ENCODE measurements around the gene CMTM4.
"Not testable (repeated sequence)": the region's sequence is repeated elsewhere in the genome, so short reads cannot be mapped to it uniquely, and the experiment has no call there.

Gene CMTM4

DNA sequence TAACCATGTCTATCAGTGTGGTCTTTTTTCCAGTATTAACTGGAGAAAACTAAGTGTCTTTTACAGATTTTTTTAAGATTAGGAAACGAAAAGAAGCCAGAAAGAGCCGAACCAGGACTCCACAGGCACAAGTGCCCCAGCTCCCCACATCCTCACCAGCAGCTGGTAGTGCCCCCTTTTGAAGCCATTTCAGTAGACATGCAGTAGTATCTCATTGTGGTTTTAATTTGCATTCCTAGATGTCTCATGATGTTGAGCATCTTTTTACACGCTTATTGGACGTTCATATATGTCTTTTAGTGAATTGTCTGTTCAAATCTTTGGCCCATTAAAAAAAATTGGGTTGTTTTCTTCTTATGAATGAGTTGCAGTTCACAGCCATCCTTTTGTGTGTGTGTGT is 96.8 kb downstream of the CMTM4 start:
- DNase-seq (ENCODE audit: insufficient read length, low spot score) (no peak), FAIRE-seq (no peak)

DNA sequence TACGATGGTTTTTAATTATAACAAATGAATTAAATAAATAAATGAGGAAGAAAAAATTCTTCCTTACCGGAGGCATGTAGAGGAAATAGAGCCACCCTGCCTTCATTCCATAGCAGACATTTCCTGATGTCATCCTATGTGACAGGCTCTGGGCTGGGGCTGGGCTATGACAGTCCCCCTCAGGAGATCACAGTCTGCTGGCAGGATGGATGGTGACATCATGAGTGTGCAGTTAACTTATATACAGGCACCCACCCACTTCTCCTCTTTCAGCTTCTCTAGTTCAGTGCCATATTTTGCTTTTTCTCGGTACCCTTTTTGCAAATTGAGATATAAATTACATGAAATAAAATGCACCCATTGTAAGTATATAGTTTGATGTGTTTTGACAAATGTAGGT is 98.4 kb downstream of the CMTM4 start:
- DNase-seq (ENCODE audit: insufficient read length, low spot score), result no peak
- FAIRE-seq, result no peak

DNA sequence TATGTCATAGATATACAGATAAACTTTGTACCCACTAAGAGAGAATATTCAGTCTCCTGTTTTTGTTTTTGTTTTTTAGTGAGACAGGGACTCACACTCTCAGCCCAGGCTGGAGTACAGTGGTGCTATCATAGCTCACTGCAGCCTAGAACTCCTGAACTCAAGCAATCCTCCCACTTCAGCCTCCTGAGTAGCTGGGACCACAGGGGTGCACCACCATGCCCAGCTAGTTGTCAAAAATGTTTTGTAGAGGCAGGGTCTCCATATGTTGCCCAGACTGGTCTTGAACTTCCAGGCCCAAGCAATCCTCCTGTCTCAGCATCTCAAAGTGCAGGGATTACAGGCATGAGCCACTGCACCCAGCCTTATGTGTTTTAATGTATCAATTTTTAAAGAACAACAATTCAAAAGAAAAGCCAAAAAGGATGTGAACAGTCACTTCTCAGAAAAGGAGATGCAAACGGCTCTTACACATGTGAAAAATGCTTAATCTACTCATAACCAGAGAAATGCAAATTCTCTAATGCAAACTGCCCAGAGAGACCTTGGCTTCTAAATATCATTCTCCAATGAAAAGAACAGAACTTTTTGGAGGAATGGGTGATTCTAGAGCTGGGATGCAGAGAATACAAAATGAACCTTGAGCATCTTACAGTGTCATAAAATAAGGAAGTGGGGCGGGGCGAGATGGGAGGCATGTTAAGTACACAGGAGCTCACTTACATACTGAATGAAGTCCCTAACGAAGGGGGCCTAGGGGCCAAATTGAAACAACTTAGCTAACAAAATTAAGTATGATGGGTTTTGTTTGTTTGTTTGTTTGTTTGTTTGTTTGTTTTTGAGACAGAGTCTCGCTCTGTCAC is 99.3 kb downstream of the CMTM4 start:
- DNase-seq (ENCODE audit: insufficient read length, low spot score), result no peak

DNA sequence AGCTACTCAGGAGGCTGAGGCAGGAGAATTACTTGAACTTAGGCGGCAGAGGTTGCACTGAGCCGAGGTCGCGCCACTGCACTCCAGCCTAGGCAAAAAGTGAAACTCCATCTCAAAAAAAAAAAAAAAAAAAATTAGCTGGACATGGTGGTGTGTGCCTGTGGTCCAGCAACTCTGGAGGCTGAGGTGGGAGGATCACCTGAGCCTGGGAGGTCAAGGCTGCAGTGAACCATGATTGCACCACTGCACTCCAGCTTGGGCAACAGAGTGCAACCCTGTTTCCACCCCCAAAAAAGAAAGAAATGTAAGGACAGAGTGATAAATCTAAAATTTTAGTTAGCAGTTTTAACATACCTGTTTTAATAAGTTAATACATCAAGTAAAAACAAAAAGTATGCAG is 100.0 kb downstream of the CMTM4 start:
- FAIRE-seq; DNase-seq (ENCODE audit: insufficient read length, low spot score): not testable (repeated sequence)

More for the DNA sequence above, 99.3 kb downstream of the CMTM4 start:
- no peak for FAIRE-seq

DNA sequence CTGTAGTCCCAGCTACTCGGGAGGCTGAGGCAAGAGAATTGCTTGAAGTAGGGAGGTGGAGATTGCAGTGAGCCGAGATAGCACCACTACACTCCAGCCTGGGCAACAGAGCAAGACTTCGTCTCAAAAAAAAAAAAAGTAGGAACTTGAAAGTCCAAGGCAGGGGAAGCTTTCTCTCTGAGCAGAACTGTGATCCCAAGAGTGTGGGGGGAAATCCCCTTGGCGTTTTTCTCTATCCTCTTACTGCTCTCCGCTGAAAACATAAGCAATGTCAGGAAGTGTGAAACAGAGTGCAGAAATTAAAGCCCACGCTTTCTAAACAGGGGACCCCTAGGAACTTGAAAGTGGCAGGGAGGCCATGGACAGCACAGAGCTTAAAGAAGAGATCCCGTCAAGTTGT is 101.8 kb downstream of the CMTM4 start:
- FAIRE-seq, result no peak
- DNase-seq (ENCODE audit: insufficient read length, low spot score), result no peak

DNA sequence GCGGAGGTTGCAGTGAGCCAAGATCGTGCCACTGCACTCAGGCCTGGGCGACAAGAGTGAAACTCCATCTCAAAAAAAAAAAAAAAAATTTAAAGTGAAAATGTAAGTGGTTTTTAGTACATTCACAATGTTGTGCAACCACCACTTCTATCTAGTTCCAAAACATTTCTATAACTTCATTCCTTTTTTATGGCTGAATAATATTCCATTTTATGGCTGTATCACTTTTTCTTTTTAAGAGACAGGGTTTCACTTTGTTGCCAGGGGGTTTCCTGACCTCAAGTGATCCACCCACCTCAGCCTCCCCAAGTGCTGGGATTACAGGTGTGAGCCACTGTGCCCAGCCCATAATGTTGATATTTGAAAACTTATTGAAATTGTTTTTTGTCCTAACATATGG is 103.7 kb downstream of the CMTM4 start:
- DNase-seq (ENCODE audit: insufficient read length, low spot score) (no peak), FAIRE-seq (no peak)

DNA sequence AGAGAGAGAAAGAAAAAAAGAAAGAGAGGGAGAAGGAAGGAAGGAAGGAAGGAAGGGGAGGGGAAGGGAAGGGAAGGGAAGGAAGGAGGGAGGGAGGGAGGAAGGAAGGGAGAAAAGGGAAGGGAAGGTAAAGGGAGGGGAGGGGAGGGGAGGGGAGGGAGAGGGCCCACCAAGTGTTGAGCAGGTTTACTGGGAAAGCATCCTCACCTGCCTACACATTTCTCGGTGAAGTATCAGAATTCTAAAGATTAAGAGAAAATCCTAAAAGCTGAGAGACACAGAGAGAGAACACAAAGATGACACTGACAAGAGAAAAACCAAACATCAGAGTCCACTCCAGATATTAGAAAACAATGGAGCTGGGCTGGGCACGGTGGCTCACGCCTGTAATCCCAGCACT is 104.3 kb downstream of the CMTM4 start:
- no peak for FAIRE-seq
- DNase-seq (ENCODE audit: insufficient read length, low spot score), result no peak

DNA sequence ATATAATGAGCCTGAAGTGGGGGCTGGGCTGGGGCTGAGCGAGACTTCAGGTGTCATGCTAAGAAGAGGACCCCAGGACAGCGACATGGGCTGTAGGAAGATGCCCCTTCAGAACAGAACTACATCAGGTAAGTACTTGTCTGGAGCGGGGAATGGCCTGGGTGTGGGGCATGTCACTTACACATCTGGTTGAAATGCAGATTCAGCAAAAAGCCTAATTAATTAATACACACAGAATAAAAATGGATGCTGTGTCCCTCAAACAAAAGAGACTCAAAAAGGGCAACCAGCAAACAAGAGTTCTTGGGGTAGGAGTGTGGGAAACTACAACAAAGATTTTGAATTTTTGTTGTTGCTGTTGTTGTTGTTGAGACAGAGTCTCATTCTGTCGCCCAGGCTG is 105.5 kb downstream of the CMTM4 start:
- FAIRE-seq, result no peak
- no peak for DNase-seq (ENCODE audit: insufficient read length, low spot score)

DNA sequence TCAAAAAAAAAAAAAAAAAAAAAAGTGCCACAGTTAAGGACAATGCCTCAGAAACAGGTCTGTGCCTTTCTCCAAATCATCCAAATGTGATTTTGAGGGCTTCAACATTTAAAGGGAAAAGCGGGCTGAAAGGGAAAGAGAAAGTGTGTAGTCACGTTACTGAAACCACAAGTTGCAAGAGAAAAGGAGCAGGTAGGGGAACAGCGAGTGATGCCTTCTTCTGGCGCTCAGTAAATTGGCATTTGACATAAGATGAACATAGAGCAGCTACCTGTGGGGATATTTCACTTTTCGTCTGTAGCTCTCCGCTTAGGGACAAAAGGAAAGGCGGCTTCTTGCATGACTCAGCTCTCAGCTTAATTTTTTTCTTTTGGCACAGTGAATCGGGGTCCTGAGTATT is 106.2 kb downstream of the CMTM4 start:
- no peak for DNase-seq (ENCODE audit: insufficient read length, low spot score)
- FAIRE-seq, result no peak

DNA sequence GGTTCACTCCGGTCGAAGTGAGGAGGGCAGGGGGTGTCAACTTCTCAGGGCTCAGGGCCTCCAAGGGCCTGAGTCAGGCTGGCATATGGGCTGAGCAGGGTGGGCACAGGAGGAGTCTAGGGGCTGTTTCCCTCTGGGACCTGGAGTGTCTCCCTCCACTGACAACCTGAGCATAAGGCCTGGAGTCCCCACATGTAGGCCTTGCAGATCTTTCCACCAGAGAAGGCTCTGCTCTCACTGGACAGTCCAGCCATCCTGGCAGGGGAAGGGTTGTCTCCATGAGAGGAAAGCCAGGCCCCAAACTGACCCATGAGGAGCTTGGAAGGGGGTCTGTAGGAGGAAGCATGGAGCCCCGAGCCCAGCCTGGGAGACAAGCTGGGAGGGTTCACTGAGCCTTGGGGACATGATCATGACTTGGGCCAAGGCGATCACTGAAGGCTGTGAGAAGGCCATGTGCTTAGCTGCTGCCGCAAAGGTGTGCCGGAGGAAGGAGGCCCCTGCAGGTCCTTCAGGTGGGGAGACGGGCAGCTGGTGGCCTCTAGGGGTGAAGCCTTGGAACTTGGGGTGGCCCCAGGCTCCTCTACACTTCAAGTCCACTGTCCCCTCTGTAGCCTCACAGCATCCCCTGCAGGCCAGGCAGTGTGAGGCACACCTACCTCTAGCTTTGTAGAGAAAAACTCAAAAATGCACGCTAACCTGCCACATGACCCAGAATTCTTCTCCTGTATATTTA is 107.4 kb downstream of the CMTM4 start:
- FAIRE-seq (no peak), DNase-seq (ENCODE audit: insufficient read length, low spot score) (peak; percentile 62)

DNA sequence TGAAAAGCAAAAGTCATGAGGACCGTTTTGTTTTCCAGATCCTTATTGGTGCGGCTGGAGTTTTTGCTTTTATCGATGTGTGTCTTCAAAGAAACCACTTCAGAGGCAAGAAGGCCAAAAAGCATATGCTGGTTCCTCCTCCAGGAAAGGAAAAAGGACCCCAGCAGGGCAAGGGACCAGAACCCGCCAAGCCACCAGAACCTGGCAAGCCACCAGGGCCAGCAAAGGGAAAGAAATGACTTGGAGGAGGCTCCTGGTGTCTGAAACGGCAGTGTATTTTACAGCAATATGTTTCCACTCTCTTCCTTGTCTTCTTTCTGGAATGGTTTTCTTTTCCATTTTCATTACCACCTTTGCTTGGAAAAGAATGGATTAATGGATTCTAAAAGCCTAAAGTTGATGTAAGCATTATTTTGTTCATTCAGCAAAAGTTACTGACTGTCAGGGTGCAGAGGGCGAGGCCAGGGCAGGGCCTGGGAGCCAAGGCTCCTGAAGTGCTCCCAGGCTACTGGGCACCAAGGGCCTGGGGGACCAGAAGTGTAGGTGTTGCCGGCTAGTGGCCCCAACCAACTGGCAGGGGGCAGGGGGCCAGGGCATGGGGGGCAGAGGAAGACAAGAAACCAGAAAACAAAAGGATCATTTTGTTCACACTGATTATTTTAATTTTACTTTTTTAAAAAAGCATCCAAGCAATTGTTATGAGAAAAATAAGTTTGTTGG is 108.5 kb downstream of the CMTM4 start:
- no peak for FAIRE-seq

DNA sequence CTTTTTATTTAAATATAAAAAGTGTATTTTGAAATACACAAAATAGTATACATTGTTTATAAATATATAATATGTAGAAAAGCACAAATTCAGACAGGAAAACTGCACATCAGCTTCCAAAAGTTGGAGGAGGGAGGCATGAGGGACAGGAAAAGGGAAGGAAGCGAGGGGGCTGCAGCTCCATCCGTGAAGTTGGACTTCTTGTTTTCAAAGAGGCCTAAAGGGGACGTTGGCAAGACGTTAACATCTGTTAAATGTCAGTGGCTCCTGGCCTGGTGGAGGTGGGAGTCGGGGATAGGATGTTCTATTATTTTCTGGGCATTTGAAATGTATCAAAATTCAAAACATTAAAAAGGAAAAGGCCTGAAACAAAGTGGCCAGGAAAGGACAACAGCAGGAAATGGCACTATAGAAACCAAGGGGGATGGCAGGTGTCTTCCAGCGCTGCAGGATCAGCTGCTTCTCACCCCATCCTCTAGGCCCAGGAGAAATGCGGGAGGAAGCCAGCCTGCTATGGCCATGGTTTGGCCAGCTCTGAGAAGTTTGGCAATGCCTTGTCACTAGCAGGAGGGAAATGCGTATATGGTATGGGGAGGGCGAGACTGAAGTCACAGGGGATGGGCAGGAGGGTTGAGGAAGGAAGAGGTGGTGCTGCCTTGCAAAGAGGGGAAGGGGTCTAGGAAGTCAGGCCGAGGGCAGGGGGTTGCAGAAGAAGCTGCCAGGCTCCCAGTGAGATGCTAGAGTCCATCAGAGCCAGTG is 110.9 kb downstream of the CMTM4 start:
- FAIRE-seq (no peak), DNase-seq (ENCODE audit: insufficient read length, low spot score) (no peak)

More for the DNA sequence above, 108.5 kb downstream of the CMTM4 start:
- no peak for DNase-seq (ENCODE audit: insufficient read length, low spot score)

DNA sequence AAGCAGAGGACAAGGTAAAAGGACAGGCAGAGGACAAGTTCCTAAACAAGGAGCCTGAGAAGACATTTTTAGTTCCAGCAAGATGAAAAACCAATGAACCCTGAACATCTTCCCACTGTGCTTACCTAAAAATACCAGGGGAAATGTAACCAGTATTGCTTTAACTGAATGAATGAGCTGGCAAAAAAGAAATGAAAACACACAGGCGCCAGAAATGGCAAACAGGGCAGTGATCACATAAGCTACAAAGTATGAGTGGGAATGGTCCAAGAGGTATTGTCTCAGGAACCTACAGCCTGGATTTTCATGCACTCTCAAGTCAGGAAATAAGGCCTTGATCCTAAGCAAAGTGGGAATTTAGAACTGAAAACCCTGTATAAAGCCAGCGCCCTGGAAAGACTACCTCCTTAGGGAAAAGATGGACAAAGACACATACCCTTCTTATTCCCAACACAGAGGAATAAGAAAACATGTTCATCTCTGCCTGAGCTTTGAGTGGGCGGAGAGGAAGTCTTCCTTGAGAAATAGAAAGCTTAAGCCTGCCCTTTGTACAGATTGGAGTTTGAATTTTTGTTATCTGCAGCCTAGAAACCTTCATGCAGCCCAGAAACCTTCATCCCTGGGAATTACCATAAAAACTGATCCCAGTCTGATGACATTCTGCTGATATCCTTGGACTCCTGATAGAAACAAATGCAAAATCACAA is 115.1 kb downstream of the CMTM4 start:
- DNase-seq (ENCODE audit: insufficient read length, low spot score) (no peak), FAIRE-seq (no peak)

DNA sequence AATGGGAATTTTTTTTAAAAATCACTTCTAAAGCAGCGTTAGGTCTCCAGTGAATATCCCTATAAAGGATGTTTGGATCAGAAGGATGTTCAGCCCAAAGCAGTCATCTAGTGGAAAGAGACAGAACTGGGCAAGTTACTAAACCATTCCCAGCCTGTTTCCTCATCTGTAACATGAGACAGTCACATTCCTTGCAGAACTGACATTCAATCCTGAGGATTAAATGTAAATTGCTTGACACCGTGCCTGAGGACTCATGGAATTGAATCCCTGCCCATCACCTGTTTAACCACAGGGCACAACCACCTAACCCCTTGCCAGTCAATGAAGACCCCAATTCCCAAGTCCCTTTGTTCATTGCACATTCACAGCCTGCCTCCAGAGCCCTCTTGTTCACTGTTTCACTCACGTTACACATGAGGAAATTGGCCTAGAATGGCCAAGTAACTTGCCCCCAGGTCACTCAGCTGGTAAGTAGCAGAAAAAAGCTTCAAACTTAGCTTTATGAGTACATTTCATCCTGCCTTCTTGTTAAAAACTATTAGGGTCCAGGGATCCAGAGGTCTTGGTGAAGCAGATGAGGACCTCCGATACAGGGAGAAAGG is 115.8 kb downstream of the CMTM4 start:
- FAIRE-seq (peak; percentile 96), DNase-seq (ENCODE audit: insufficient read length, low spot score) (peak; percentile 86)

DNA sequence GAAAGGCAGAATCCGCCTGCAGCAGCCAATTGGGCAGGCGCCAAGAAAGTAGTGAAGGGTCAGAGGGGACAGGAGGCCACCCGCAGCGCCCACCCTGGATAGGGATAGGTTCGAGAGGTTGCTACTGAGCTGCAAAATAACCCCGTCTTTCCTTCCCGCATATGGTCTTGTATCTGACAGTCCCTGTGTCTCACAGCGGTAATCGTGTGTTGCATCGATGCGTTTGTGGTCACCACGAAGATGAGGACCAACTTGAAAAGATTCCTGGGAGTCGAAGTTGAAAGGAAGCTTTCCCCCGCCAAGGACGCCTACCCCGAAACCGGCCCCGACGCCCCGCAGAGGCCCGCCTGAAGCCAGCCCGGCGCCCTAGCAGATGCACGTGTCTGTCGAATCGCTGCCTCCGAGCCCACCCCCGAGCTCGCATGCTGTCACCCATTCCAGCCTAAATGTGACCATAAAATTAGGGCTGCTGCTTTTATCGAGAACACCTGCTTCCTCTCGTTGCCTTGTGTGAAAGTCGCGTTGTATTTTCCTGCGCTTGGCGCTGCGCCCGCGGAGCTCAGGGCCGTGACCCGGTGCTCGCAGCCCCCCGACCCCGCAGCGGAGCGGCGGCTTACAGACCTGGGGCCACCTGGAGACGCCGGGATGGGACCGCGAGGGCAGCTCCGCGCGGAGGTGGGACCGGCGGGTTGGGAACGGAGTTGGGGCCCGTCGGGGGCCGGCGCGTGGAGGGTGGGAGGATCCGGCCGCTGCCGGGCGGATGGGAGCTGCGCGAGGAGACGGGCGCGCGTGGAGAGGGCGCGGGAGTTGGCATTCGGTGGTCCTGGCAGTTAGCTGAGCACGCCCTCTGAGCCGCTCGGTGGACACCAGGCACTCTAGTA is 117.7 kb downstream of the CMTM4 start, which contains the start of gene CMTM2:
CMTM2 (plus strand) TSS at position 813 of the 881 bp plus-strand sequence. CDS start 145 bp downstream, outside the sequence.
- DNase-seq (ENCODE audit: insufficient read length, low spot score) (no peak), FAIRE-seq (no peak)

DNA sequence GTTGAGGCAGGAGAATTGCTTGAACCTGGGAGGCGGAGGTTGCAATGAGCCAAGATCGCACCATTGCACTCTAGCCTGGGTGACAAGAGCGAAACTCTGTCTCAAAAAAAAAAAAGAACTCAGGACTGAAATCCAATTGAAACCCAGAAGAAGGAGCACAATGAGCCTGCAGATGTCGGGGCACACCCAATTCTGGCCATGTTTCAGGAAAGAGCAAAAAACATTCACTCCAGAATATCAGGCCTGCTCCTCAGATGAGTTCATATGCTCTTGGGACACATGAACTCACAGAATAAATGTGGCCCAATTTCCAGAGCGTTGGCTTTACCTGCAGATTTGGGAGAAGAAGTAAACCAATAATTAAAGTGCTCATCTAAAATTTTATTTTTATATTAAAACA is 120.2 kb downstream of the CMTM4 start:
- no peak for FAIRE-seq
- no peak for DNase-seq (ENCODE audit: insufficient read length, low spot score)

DNA sequence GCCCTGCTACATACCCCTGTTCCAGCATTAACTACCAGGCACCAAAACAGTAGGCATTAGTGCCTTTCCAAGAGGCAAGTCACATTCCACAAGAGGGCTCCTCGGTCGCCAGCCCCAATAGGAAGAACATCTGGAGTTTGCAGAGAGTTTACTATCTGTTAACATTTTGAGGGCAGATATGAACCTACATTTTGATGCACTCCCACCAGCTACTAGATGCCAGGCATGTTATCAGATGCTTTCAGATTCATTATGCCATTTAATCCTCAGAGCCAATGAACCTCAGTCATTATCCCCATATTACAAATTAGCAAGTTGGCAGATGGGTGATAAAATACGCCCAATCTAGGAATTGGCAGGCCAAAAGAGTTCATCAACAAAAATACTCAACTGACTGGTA is 121.5 kb downstream of the CMTM4 start:
- DNase-seq (ENCODE audit: insufficient read length, low spot score), result no peak
- FAIRE-seq, result no peak

DNA sequence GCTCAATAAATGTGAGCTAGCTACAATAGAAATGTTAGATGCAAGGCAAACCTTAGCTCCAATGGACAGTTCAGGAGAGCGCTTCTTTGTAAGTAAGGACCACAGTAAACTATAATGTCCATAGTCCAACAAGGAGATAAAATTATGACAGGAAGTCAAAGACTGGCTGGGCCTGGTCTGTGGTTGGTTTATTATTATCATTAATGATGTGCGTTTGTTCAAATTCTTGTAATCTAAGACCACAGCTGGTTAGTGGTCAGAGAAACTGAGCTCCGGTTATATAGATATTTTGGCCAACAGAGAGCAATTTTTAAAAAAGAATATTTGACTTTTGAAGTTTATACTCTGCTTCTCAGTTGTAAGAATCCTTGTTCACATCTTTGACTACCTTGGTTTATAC is 122.0 kb downstream of the CMTM4 start:
- FAIRE-seq (no peak), DNase-seq (ENCODE audit: insufficient read length, low spot score) (no peak)

DNA sequence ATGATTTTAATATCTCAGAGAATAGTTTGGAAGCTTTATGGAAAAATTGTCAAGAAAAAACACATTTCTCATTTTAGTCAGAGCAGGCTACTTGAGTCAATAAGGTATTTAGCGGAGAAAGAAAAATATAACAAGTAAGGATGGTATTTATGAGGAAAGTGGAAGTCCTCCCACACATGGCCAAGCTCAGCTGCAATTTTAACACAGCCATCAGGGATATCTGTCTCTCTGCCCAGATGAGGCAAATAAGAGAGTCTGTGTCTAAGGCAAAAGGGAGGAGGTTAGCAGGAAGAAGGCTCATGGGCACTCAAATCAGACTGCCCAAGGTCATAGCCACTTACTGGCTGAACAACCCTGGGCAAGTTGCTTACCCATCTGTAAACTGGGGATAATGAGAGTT is 122.5 kb downstream of the CMTM4 start:
- no peak for FAIRE-seq
- DNase-seq (ENCODE audit: insufficient read length, low spot score), result no peak
